ENCODE data around the gene CALU. TPM values are rescaled to one million over a fixed set of nuclear protein-coding genes. Genes with fewer than 3 reads are reported as not detected.

The CALU gene
- total and polyA plus RNA-seq, 9 donors, result 38.9 to 187 (median 71.0) TPM

DNA sequence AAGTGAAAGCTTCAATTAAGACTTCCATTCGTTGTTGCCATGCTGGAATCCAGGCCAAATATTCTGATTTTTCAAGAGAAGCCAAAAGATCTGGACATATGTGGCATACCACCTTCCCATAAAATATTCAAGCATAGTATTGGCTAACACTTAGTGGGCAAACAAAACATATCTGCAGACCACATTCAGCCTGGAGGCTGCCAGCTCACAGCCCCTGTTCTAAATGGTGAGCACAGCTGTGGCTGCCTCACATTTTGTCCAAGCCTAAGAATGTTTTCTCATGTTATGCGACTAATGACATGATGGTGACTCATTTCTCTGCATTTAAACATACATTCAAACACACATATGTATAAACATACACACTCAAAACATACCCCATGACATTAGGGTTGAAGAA, 10.6 kb upstream of the CALU start:
- H3K36me3 ChIP-seq, result no peaks in the 10 kb centered on the region
- TF ChIP-seq EP300 (IDR thresholded peaks at IDR 0.05), result no peak
- no peak for TF ChIP-seq POLR2A (IDR thresholded peaks at IDR 0.05)
- TF ChIP-seq, protein P1, sequence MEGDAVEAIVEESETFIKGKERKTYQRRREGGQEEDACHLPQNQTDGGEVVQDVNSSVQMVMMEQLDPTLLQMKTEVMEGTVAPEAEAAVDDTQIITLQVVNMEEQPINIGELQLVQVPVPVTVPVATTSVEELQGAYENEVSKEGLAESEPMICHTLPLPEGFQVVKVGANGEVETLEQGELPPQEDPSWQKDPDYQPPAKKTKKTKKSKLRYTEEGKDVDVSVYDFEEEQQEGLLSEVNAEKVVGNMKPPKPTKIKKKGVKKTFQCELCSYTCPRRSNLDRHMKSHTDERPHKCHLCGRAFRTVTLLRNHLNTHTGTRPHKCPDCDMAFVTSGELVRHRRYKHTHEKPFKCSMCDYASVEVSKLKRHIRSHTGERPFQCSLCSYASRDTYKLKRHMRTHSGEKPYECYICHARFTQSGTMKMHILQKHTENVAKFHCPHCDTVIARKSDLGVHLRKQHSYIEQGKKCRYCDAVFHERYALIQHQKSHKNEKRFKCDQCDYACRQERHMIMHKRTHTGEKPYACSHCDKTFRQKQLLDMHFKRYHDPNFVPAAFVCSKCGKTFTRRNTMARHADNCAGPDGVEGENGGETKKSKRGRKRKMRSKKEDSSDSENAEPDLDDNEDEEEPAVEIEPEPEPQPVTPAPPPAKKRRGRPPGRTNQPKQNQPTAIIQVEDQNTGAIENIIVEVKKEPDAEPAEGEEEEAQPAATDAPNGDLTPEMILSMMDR (IDR thresholded peaks at IDR 0.05), result no peak
- DNase-seq, result no peak
- no peaks in the 10 kb centered on the region for H3K9me3 ChIP-seq
- WGBS, 3 donors, result 66 to 68% (median 67%) methylated on average over 2 of the region's 2 CpGs
- no peak overlapping the region for H3K27ac ChIP-seq
- no peaks in the 10 kb centered on the region for H3K27me3 ChIP-seq
- intact Hi-C loops (cut with DNase I), result no loop called here
- H3K4me1 ChIP-seq (ENCODE audit: insufficient read depth), result no peaks in the 10 kb centered on the region
- no peak overlapping the region for H3K4me3 ChIP-seq

- intact Hi-C loops (cut with DNase I), result no loop called here
- H3K27ac ChIP-seq, result no peak overlapping the region
- H3K27me3 ChIP-seq, result no peaks in the 10 kb centered on the region
- no peaks in the 10 kb centered on the region for H3K4me1 ChIP-seq (ENCODE audit: insufficient read depth)
- H3K9me3 ChIP-seq, result no peaks in the 10 kb centered on the region
- DNase-seq, result no peak
- TF ChIP-seq EP300 (IDR thresholded peaks at IDR 0.05), result no peak
- TF ChIP-seq, protein P1 (IDR thresholded peaks at IDR 0.05), result no peak
- TF ChIP-seq POLR2A (IDR thresholded peaks at IDR 0.05), result no peak
- WGBS, 3 donors, result 63 to 84% (median 75%) methylated on average over 4 of the region's 4 CpGs
- no peak overlapping the region for H3K4me3 ChIP-seq
- no peaks in the 10 kb centered on the region for H3K36me3 ChIP-seq
Observed at GRCh38 chr7:128729494-128729893, 9.7 kb upstream of the CALU start.

DNA sequence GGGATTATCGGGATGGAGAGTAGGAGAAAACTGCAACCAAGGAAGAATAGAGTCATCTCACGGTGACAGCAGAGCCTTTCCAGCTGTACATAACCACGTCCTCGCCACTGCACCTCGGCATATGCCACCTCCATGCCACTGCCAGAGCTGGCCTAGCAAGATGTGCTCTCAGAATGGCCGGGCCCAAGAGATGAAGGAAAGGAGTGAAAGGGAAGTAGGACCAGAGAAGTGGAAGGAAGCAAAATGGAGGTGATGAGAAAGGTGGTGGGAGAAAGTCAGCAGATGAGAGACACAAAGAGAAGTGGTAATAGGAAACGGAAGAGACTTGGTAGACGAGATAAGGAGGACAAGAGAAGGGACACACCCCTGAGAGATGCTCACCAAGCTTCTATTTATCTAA, 8.0 kb upstream of the CALU start:
- Histone ChIP-seq H3K27ac (no peak overlapping the region), H3K4me1 (ENCODE audit: insufficient read depth) (no peaks in the 10 kb centered on the region), H3K36me3 (no peaks in the 10 kb centered on the region), H3K27me3 (no peaks in the 10 kb centered on the region), H3K4me3 (no peak overlapping the region), H3K9me3 (no peaks in the 10 kb centered on the region)
- DNase-seq, result no peak
- 77 to 93% (median 82%) methylated on average over 8 of the region's 8 CpGs for WGBS, 3 donors
- TF ChIP-seq, protein P1 (IDR thresholded peaks at IDR 0.05), result no peak
- no peak for TF ChIP-seq POLR2A (IDR thresholded peaks at IDR 0.05)
- no peak for TF ChIP-seq EP300 (IDR thresholded peaks at IDR 0.05)
- intact Hi-C loops (cut with DNase I), result no loop called here

GRCh38 chr7:128732521-128733277, 6.5 kb upstream of the CALU start:
- no peaks in the 10 kb centered on the region for H3K9me3 ChIP-seq
- H3K4me3 ChIP-seq, result no peak overlapping the region
- no peaks in the 10 kb centered on the region for H3K27me3 ChIP-seq
- DNase-seq, result no peak
- intact Hi-C loops (cut with DNase I), result no loop called here
- TF ChIP-seq POLR2A (IDR thresholded peaks at IDR 0.05) (no peak), EP300 (IDR thresholded peaks at IDR 0.05) (no peak)
- TF ChIP-seq, protein P1 (IDR thresholded peaks at IDR 0.05), result no peak
- H3K36me3 ChIP-seq, result no peaks in the 10 kb centered on the region
- 70 to 82% (median 76%) methylated on average over 2 of the region's 2 CpGs for WGBS, 3 donors
- no peak overlapping the region for H3K27ac ChIP-seq
- no peaks in the 10 kb centered on the region for H3K4me1 ChIP-seq (ENCODE audit: insufficient read depth)
